ENCODE measurements around the gene STARD3. TPM values are rescaled to one million over a fixed set of nuclear protein-coding genes. Genes with fewer than 3 reads are reported as not detected.
A peak's percentile ranks its signal among the peaks of the same experiment; 100 is the strongest.

Gene STARD3
- total RNA-seq, 1 donor from 2014 or later = 18.4 TPM

DNA sequence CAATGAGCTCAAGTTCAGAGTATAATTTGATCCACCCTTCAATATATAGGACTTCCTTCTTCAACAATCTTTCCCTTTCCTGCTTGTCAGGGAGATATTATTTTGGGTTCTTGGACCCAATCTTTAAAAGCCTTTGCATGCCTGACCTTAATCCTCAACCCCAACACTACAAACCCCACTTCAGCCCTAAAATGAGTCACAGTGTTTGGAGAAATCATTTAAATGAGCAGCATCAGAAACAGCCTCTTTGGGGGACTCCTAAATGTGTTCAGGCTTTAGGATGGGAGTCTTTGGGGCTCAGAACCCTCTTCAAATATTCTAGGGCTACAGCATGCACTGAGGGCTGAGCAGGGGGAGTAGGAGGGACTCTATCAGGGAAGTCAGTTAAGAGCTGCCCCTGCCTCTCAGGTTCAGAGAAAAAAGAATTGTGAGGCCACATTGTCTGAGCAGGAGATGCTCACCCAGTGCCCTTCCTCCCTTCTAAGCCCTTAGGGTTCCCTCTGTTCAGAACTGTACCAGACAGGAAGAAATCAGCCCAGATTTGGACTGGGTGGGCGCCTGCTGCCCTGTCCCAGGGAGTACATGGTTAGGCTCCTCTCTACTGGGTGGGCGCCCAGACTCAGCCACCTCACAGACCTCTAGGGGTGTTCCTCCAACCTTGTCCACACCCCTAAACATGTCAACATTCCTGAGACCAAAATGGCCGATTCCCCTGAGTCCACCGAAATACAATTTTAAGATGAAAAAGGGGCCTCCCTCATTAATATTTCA, 34.2 kb upstream of the STARD3 start:
- no peak for DNase-seq (ENCODE audit: low read depth)
- no peak for FAIRE-seq

DNA sequence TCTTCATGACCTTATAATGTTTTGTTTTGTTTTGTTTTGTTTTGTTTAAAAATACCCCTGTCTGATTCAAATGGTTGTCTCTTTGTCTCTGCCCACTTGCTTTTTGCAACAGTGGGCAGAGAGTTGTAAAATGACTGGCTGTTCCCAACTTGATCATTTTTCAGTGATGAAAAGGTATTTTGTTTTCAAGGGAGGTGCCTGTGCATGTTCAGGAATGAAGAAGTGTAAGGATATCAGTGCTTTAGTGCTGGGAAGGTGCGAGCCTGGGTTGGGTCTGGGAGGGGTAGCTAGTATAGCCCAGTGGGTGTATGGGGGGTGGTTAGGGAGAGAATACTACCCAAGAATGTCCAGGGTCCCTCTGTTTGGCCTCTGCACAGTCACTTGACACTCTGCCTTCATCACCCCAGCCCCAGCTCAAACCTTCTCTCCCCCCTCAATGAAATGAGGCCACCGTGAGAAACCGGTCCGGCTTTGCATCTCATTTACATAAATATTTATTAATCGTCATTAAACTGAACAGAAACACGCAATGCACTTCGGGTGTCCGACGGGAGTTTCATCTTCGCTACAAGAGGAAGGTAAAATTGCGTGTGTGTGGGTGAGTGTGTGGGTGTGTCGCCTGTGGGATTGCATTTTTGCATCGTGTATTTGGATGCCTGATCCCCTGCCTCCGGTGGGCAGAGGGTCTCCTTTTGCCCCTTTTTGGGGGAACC, 33.5 kb upstream of the STARD3 start:
- no peak overlapping the region for H3K4me3 ChIP-seq (ENCODE audit: low read depth, low read length)

More for the DNA sequence above, 34.2 kb upstream of the STARD3 start:
- Histone ChIP-seq H3K27me3 (ENCODE audit: control insufficient read depth, insufficient read depth, low read length) (peaks cover 61% of the 10 kb centered on the region), H3K4me3 (ENCODE audit: low read depth, low read length) (no peak overlapping the region), H3K36me3 (ENCODE audit: control insufficient read depth, insufficient read depth, low read length) (no peaks in the 10 kb centered on the region)
- TF ChIP-seq, protein P1, sequence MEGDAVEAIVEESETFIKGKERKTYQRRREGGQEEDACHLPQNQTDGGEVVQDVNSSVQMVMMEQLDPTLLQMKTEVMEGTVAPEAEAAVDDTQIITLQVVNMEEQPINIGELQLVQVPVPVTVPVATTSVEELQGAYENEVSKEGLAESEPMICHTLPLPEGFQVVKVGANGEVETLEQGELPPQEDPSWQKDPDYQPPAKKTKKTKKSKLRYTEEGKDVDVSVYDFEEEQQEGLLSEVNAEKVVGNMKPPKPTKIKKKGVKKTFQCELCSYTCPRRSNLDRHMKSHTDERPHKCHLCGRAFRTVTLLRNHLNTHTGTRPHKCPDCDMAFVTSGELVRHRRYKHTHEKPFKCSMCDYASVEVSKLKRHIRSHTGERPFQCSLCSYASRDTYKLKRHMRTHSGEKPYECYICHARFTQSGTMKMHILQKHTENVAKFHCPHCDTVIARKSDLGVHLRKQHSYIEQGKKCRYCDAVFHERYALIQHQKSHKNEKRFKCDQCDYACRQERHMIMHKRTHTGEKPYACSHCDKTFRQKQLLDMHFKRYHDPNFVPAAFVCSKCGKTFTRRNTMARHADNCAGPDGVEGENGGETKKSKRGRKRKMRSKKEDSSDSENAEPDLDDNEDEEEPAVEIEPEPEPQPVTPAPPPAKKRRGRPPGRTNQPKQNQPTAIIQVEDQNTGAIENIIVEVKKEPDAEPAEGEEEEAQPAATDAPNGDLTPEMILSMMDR (IDR thresholded peaks at IDR 0.05; ENCODE audit: insufficient read depth, low read length, severe bottlenecking) = no peak

DNA sequence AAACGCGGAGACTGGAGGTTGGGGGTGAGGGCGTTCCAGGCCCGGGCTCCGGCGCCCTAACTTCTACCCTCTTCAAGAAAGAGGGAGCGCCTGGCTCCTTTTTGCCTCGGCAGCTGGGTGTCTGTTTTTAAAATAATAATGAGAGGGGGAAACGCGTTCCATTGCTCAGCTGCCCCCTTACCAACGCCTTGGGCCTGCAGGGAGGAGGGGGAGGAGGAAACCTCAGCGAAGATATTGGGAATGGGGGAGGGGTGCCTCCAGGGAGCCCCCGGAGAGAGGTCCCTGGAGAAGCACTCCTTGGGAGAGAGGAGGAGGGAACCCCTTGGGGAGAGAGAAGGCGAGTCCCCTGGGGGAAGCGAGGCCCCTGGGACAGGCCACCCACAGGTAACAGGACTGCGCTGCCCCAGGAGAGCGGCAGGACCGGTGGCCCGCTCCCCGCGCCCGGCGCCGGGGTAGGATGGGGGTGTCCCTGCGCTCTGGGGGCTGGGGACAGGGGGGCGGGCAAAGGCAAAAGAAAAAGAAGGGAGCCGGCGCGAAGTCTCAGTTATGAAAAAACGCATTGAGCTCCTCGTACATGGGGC, 31.9 kb upstream of the STARD3 start:
- Histone ChIP-seq H3K4me3 (ENCODE audit: low read depth, low read length) (no peak overlapping the region), H3K27me3 (ENCODE audit: control insufficient read depth, insufficient read depth, low read length) (peaks cover 53% of the 10 kb centered on the region), H3K36me3 (ENCODE audit: control insufficient read depth, insufficient read depth, low read length) (no peaks in the 10 kb centered on the region)
- TF ChIP-seq, protein P1 (IDR thresholded peaks at IDR 0.05; ENCODE audit: insufficient read depth, low read length, severe bottlenecking) = no peak
- FAIRE-seq (no peak), DNase-seq (ENCODE audit: low read depth) (no peak)

More for the DNA sequence above, 33.5 kb upstream of the STARD3 start:
- Histone ChIP-seq H3K36me3 (ENCODE audit: control insufficient read depth, insufficient read depth, low read length) (no peaks in the 10 kb centered on the region), H3K27me3 (ENCODE audit: control insufficient read depth, insufficient read depth, low read length) (peaks cover 58% of the 10 kb centered on the region)
- TF ChIP-seq, protein P1 (IDR thresholded peaks at IDR 0.05; ENCODE audit: insufficient read depth, low read length, severe bottlenecking) = no peak
- DNase-seq (ENCODE audit: low read depth) (peak; percentile 65), FAIRE-seq (no peak)

DNA sequence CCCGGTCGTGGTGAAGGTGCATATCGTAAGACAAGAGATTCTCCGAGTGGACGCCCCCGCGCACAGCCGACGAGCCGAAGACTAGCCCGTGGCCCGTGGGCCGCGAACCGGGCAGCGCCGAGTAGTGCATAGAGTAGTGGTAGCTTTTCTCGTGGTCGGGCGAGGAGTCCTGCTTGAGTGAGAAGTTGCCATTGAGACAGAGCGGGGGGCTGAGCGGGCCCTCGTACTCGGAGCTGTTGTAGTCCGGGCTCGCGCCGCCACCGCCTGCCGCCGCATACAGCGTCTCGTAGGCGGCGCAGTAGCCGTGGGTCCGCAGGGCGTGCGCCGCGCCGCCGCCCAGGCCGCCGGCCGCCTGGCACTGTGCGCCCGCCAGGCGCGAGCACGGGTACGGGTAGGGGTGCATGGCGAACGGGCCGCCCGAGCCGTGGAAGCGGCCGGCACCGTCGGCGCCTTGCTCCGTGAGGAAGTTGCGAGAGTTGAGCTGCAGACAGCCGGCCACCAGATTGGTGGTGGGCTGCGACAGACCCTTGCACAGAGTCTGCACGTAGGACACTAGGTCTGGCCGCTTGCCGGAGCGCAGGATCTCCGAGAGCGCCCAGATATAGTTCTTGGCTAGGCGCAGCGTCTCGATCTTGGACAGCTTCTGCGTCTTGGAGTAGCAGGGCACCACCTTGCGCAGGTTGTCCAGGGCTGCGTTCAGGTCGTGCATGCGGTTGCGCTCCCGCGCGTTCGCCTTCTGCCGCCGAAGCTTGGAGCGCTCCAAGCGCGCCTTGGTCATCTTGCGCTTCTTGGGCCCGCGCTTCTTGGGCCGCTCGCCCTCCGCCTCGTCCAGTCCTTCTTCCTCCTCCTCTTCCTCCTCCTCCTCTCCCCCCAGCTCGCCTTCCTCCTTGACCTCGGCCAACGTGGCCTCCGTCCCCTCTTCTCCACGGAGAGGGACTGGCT, 31.2 kb upstream of the STARD3 start:
- H3K4me3 ChIP-seq (ENCODE audit: low read depth, low read length) = no peak overlapping the region
- peaks cover 45% of the 10 kb centered on the region for H3K27me3 ChIP-seq (ENCODE audit: control insufficient read depth, insufficient read depth, low read length)
- DNase-seq (ENCODE audit: low read depth) (peak; percentile 18), FAIRE-seq (no peak)
- H3K36me3 ChIP-seq (ENCODE audit: control insufficient read depth, insufficient read depth, low read length) = no peaks in the 10 kb centered on the region
- TF ChIP-seq, protein P1 (IDR thresholded peaks at IDR 0.05; ENCODE audit: insufficient read depth, low read length, severe bottlenecking) = no peak

DNA sequence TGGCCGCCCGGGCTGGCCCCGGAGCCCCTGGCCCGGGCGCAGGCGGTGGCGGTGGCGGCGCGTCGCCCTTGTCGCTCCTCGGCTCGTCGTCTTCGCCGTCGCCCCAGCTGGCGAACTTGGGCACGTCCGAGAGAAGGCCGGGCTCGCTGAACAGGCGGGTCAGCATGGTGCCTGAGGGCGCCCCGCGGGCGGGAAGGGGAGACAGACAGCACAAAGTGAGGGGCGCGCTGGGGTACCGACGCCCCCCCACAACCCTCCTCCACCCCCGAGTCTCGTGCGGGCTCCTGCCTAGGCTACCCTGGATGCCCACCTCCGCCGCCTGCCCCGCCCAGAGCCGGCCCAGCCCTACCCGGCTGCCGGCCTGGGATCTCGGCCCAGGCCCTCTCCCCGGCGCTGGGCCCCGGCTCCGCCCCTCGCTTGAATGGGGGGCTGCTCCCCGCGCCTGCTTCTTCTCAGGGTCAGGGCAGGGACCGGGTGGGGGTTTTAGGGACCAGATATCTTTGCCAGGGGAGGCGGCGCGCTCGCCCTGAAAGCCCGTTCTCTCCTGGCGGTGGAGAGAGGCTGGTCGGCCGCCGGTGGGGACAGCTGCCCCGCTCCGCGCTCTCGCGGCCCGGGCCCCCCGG, 30.4 kb upstream of the STARD3 start:
- no peak overlapping the region for H3K4me3 ChIP-seq (ENCODE audit: low read depth, low read length)
- TF ChIP-seq, protein P1 (IDR thresholded peaks at IDR 0.05; ENCODE audit: insufficient read depth, low read length, severe bottlenecking) = no peak
- H3K36me3 ChIP-seq (ENCODE audit: control insufficient read depth, insufficient read depth, low read length) = no peaks in the 10 kb centered on the region
- FAIRE-seq (no peak), DNase-seq (ENCODE audit: low read depth) (no peak)
- peaks cover 38% of the 10 kb centered on the region for H3K27me3 ChIP-seq (ENCODE audit: control insufficient read depth, insufficient read depth, low read length)
